ENCODE measurements around the gene MRPL30. TPM values are rescaled to one million over a fixed set of nuclear protein-coding genes. Genes with fewer than 3 reads are reported as not detected.

MRPL30 gene
- polyA plus RNA-seq, 1 donor (not counting 4 experiments of a cell fraction or from before 2014, with no cell fraction given) = 45.2 TPM

DNA sequence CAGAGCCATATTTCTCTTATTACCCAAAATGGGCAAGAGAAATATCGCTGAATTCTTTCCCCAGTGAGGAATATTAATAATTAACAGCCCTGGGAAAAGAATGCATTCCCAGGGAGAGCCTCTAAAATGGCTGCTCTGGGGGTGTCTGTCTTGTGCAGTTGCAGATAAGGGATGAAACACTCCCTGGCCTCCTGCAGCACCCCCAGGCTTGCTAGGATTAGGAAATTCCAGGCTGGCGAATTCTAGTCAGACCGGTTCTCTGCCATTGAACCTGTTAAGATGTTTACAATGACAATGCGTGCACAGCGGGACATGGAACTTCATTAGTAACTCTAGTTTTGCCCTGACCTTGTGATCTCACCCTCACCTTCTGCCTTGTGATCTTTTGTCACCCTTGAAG lies 24.5 kb downstream of the MRPL30 start:
- Histone ChIP-seq H3K9me1 (ENCODE audit: control insufficient read depth, extremely low read depth, insufficient read depth, low read length) (no peaks in the 10 kb centered on the region), H3K9ac (ENCODE audit: control insufficient read depth, extremely low read depth, insufficient read depth, low read length) (no peak overlapping the region), H3K36me3 (ENCODE audit: control insufficient read depth in 2 of 2, extremely low read depth in 1 of 2, insufficient read depth in 2 of 2, low read length in 2 of 2) (no peaks in the 10 kb centered on the region), H3K79me2 (ENCODE audit: control insufficient read depth, insufficient read depth, low read length) (no peaks in the 10 kb centered on the region), H3K9me3 (ENCODE audit: control insufficient read depth, low read depth, low read length) (no peaks in the 10 kb centered on the region), H3K27ac (ENCODE audit: control insufficient read depth, insufficient read depth, low read length) (no peak overlapping the region), H3K4me3 (ENCODE audit: control insufficient read depth in 2 of 3, extremely low read depth in 1 of 3, insufficient read depth in 2 of 3, low read depth in 1 of 3, low read length in 3 of 3) (no peak overlapping the region), H2AFZ (ENCODE audit: control insufficient read depth, low read length) (no peak overlapping the region), H3K4me2 (ENCODE audit: control insufficient read depth, extremely low read depth, insufficient read depth, low read depth, low read length) (no peak overlapping the region), H3K4me1 (ENCODE audit: control insufficient read depth, extremely low read depth, insufficient read depth, low read length) (no peaks in the 10 kb centered on the region), H4K20me1 (ENCODE audit: control insufficient read depth, extremely low read depth, insufficient read depth, low read length) (no peaks in the 10 kb centered on the region), H3K27me3 (ENCODE audit: control insufficient read depth, extremely low read depth, insufficient read depth, low read length) (no peaks in the 10 kb centered on the region)
- FAIRE-seq (no peak), DNase-seq (ENCODE audit: low read depth, low spot score) (no peak)
- dilution Hi-C loops (cut with MboI; ENCODE audit: extremely low pct_ligation_motif_present, low sequenced_read_pairs) = no loop called here
- TF ChIP-seq, protein P1, sequence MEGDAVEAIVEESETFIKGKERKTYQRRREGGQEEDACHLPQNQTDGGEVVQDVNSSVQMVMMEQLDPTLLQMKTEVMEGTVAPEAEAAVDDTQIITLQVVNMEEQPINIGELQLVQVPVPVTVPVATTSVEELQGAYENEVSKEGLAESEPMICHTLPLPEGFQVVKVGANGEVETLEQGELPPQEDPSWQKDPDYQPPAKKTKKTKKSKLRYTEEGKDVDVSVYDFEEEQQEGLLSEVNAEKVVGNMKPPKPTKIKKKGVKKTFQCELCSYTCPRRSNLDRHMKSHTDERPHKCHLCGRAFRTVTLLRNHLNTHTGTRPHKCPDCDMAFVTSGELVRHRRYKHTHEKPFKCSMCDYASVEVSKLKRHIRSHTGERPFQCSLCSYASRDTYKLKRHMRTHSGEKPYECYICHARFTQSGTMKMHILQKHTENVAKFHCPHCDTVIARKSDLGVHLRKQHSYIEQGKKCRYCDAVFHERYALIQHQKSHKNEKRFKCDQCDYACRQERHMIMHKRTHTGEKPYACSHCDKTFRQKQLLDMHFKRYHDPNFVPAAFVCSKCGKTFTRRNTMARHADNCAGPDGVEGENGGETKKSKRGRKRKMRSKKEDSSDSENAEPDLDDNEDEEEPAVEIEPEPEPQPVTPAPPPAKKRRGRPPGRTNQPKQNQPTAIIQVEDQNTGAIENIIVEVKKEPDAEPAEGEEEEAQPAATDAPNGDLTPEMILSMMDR (optimal IDR thresholded peaks at IDR 0.05 in 1 of 3, IDR thresholded peaks at IDR 0.05 in 1 of 3, conservative IDR thresholded peaks at IDR 0.05 in 1 of 3; ENCODE audit: extremely low read depth in 1 of 3, insufficient read depth in 2 of 3, low read length in 3 of 3) = no peak
- no peak for TF ChIP-seq EZH2 (IDR thresholded peaks at IDR 0.05; ENCODE audit: low read length)

DNA sequence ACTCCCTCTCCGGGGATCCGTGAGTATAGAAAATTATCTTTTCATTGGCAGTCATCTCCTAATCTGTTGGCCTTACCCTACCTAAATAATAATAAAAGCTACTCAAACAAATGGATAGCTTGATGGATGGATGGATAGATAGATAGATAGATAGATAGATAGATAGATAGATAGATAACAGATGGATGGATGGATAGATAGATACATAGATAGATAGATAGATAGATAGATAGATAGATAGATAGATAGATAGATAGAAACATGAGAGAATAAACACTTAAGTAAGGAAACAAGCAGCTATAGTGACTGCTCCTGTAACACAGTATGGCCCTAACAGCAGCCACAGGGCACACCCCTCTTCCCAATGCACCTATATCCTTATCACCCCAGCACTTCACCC lies 35.1 kb downstream of the MRPL30 start:
- no peak for TF ChIP-seq EZH2 (IDR thresholded peaks at IDR 0.05; ENCODE audit: low read length)
- TF ChIP-seq, protein P1 (optimal IDR thresholded peaks at IDR 0.05 in 1 of 3, IDR thresholded peaks at IDR 0.05 in 1 of 3, conservative IDR thresholded peaks at IDR 0.05 in 1 of 3; ENCODE audit: extremely low read depth in 1 of 3, insufficient read depth in 2 of 3, low read length in 3 of 3) = no peak
- Histone ChIP-seq H3K4me2 (ENCODE audit: control insufficient read depth, extremely low read depth, insufficient read depth, low read depth, low read length) (no peak overlapping the region), H3K9me1 (ENCODE audit: control insufficient read depth, extremely low read depth, insufficient read depth, low read length) (no peaks in the 10 kb centered on the region), H4K20me1 (ENCODE audit: control insufficient read depth, extremely low read depth, insufficient read depth, low read length) (no peaks in the 10 kb centered on the region), H3K27me3 (ENCODE audit: control insufficient read depth, extremely low read depth, insufficient read depth, low read length) (no peaks in the 10 kb centered on the region), H3K9ac (ENCODE audit: control insufficient read depth, extremely low read depth, insufficient read depth, low read length) (no peak overlapping the region), H3K79me2 (ENCODE audit: control insufficient read depth, insufficient read depth, low read length) (no peaks in the 10 kb centered on the region), H3K27ac (ENCODE audit: control insufficient read depth, insufficient read depth, low read length) (no peak overlapping the region), H3K4me3 (ENCODE audit: control insufficient read depth in 2 of 3, extremely low read depth in 1 of 3, insufficient read depth in 2 of 3, low read depth in 1 of 3, low read length in 3 of 3) (no peak overlapping the region), H3K4me1 (ENCODE audit: control insufficient read depth, extremely low read depth, insufficient read depth, low read length) (no peaks in the 10 kb centered on the region), H3K9me3 (ENCODE audit: control insufficient read depth, low read depth, low read length) (no peaks in the 10 kb centered on the region), H2AFZ (ENCODE audit: control insufficient read depth, low read length) (no peak overlapping the region), H3K36me3 (ENCODE audit: control insufficient read depth in 2 of 2, extremely low read depth in 1 of 2, insufficient read depth in 2 of 2, low read length in 2 of 2) (peaks cover 0 to 4% of the 10 kb centered on the region in 2 experiments)
- FAIRE-seq (no peak), DNase-seq (ENCODE audit: low read depth, low spot score) (no peak)
- dilution Hi-C loops (cut with MboI; ENCODE audit: extremely low pct_ligation_motif_present, low sequenced_read_pairs) = no loop called here
